K562 (cell line): ENCODE results near the gene CHD8. TPM values are rescaled to one million over a fixed set of nuclear protein-coding genes. Genes with fewer than 3 reads are reported as not detected.

Experiments
- ATAC-seq: fragments of 200-7000 bp; cut with Tn5 transposase; 3 replicates; pipeline ENCODE4 v1.9.1; 2020; ENCODE audit warnings: moderate library complexity
- BruUV-seq: library from RNA; stranded (reverse); fragments of 400-500 nt; replicated peaks from 2 replicates; lab custom pipeline; 2021; lab: Mats Ljungman, UMichigan
- CTCF ChIA-PET: fragments of 300-600 bp; formaldehyde crosslinking; extraction: SDS; loops from one replicate; lab custom pipeline; 2021; ENCODE audit warnings: low intra/inter-chr PET ratio; lab: Yijun Ruan, JAX
- POLR2A ChIA-PET: fragments of 300-600, 350-650 bp; sonication (Branson Sonifier 250); formaldehyde crosslinking; extraction: SDS; loops from one replicate; lab custom pipeline; 2021; ENCODE audit warnings: antibody characterized with exemption, inconsistent platforms; lab: Yijun Ruan, JAX
- DNase-seq, 4 experiments: peaks; one replicate each; pipeline versions ENCODE4 v3.0.0 to v3.0.0-alpha.2; 2011 to 2018; ENCODE audit warnings: low spot score in 3 of 4, mixed read lengths in 3 of 4; ENCODE audit errors: extremely low read depth in 1 of 4
- FAIRE-seq: peaks from 2 replicates; lab custom pipeline; 2011; peaks lifted over from hg19 to GRCh38; lab: Jason Lieb, UNC
- H2AFZ ChIP-seq: 2 replicates; pipeline ENCODE4 v1.6.0; 2011; ENCODE audit warnings: low read depth, low read length, control low read depth, inconsistent platforms
- H3K27ac ChIP-seq: fragments of 200-600 bp; 3 replicates; pipeline ENCODE4 v1.8.0; 2011; ENCODE audit warnings: low read depth, mild to moderate bottlenecking, control low read depth, inconsistent platforms, low read length, moderate library complexity, mixed read lengths; ENCODE audit errors: extremely low read depth
- H3K27me3 ChIP-seq, 2 experiments: fragments of 300-600 bp in 1 of 2; 2 replicates in 1 of 2; 3 replicates in 1 of 2; pipeline versions ENCODE4 v1.6.0 to v1.8.0; 2011; ENCODE audit warnings: inconsistent platforms in 2 of 2, low read length in 2 of 2, mild to moderate bottlenecking in 1 of 2, mixed read lengths in 1 of 2, moderate library complexity in 1 of 2; ENCODE audit not compliant: control insufficient read depth in 2 of 2, insufficient read depth in 2 of 2
- H3K36me3 ChIP-seq: fragments of 300-600 bp; 3 replicates; pipeline ENCODE4 v1.8.0; 2011; ENCODE audit warnings: mild to moderate bottlenecking, low read length, inconsistent platforms; ENCODE audit not compliant: control insufficient read depth, insufficient read depth
- H3K4me1 ChIP-seq, 2 experiments: fragments of 200-600 bp in 1 of 2; replicated peaks in 1 of 2; 2 replicates in 1 of 2; 3 replicates in 1 of 2; pipeline versions ENCODE4 v1.5.1 to v1.8.0; 2011; ENCODE audit warnings: inconsistent platforms in 2 of 2, low read length in 2 of 2, mild to moderate bottlenecking in 1 of 2, mixed read lengths in 1 of 2, moderate library complexity in 1 of 2; ENCODE audit not compliant: control insufficient read depth in 2 of 2, insufficient read depth in 2 of 2
- H3K4me2 ChIP-seq: 2 replicates; pipeline ENCODE4 v1.6.1; 2011; ENCODE audit warnings: low read length, control low read depth, inconsistent platforms, mixed read lengths; ENCODE audit not compliant: insufficient read depth
- H3K4me3 ChIP-seq: fragments of 200-600 bp; sonication (generic), shearing (Covaris generic); 2 replicates; pipeline ENCODE4 v1.5.1; 2016; ENCODE audit warnings: control low read depth, inconsistent platforms
- H3K79me2 ChIP-seq: fragments of 200-600 bp; 3 replicates; pipeline ENCODE4 v1.8.0; 2011; ENCODE audit warnings: low read length, inconsistent platforms; ENCODE audit not compliant: control insufficient read depth, insufficient read depth
- H3K9ac ChIP-seq, 2 experiments: 2 replicates each; pipeline versions ENCODE4 v1.6.0 to v1.6.1; 2011; ENCODE audit warnings: low read depth in 2 of 2, low read length in 2 of 2, control low read depth in 1 of 2, inconsistent platforms in 1 of 2, mild to moderate bottlenecking in 1 of 2, mixed read lengths in 1 of 2; ENCODE audit not compliant: insufficient read depth in 1 of 2
- H3K9me1 ChIP-seq: one replicate; pipeline ENCODE4 v1.6.0; 2011; ENCODE audit warnings: inconsistent platforms, mild to moderate bottlenecking, low read length, moderate library complexity; ENCODE audit not compliant: control insufficient read depth, insufficient read depth
- H3K9me3 ChIP-seq: replicated peaks from 2 replicates; pipeline ENCODE4 v1.5.1; 2011; ENCODE audit warnings: low read depth, low read length, inconsistent platforms; ENCODE audit not compliant: control insufficient read depth, insufficient read depth
- H4K20me1 ChIP-seq: replicated peaks from 2 replicates; pipeline ENCODE4 v1.6.1; 2011; ENCODE audit warnings: low read length, inconsistent platforms, mixed read lengths; ENCODE audit not compliant: control insufficient read depth, insufficient read depth
- BRD9 ChIP-seq: fragments of 450-650 bp; IDR thresholded peaks from 2 replicates; pipeline ENCODE4 v1.6.1; 2018; ENCODE audit warnings: low read depth; ENCODE audit not compliant: partially characterized antibody
- ETV1 ChIP-seq: fragments of 450-650 bp; conservative IDR thresholded peaks from 2 replicates; pipeline ENCODE4 v1.6.1; 2016; ENCODE audit warnings: missing genetic modification characterization, control low read depth, low read depth, missing compliant biosample characterization
- NR1H2 ChIP-seq: sonication (generic); formaldehyde crosslinking; IDR thresholded peaks from 2 replicates; pipeline ENCODE4 v1.4.0; 2020; ENCODE audit warnings: mild to moderate bottlenecking, missing genetic modification reagents
- NR4A1 ChIP-seq, 2 experiments: fragments of 250-450 bp in 1 of 2; fragments of 450-650 bp in 1 of 2; sonication (Bioruptor Pico) in 1 of 2; IDR thresholded peaks; 2 replicates each; pipeline versions ENCODE4 v1.4.0 to v1.6.1; 2016 to 2020; ENCODE audit warnings: mild to moderate bottlenecking in 2 of 2, missing compliant biosample characterization in 1 of 2, missing genetic modification characterization in 1 of 2, moderate library complexity in 1 of 2
- PHF20 ChIP-seq: fragments of 450-650 bp; IDR thresholded peaks from 2 replicates; pipeline ENCODE4 v1.6.1; 2018; ENCODE audit not compliant: partially characterized antibody
- U2AF2 ChIP-seq: fragments of 200-400 bp; formaldehyde crosslinking; optimal IDR thresholded peaks from 2 replicates; pipeline ENCODE3; 2017; ENCODE audit warnings: low read depth, mild to moderate bottlenecking, low read length
- ZBED1 ChIP-seq: IDR thresholded peaks from 2 replicates; pipeline ENCODE4 v1.6.1; 2014
- ZKSCAN3 ChIP-seq: fragments of 250-450 bp; sonication (Bioruptor Pico); IDR thresholded peaks from 2 replicates; pipeline ENCODE4 v1.4.0; 2020
- WGBS: fragments of 100-300 bp; shearing (Covaris generic); methylation state at CpG from one replicate; pipeline ENCODE4 v1.1.6; 2016; ENCODE audit warnings: low coverage, mixed read lengths; ENCODE audit not compliant: insufficient coverage; ENCODE audit errors: missing lambda C conversion rate; 5-methylcytosine and 5-hydroxymethylcytosine counted together
- in situ Hi-C: fragments of 300-500 bp; cut with MboI; formaldehyde crosslinking; loops from 4 replicates; pipeline ENCODE4 v1.15.0; 2018; ENCODE audit warnings: inconsistent platforms, mixed read lengths
- intact Hi-C: fragments of 100-400 bp; cut with micrococcal nuclease; formaldehyde crosslinking; loops from 2 replicates; pipeline ENCODE4 v1.14.2; 2022
- polyA plus RNA-seq, 8 experiments: library from polyadenylated mRNA; depleted of rRNA in 4 of 8; stranded (reverse) in 5 of 8; unstranded in 3 of 8; fragments of >200 nt; fragmentation: Nextera tagmentation in 2 of 8; fragmentation: Illumina TruSeq in 1 of 8; extraction: Ambion mirVana in 2 of 8; extraction: Trizol in 1 of 8; gene quantifications; 2 replicates each; pipeline versions ENCODE4 v1.2.1 to v1.2.3, GENCODE V29; 2011 to 2014; ENCODE audit warnings: inconsistent platforms in 1 of 8, missing spikeins in 1 of 8
- total RNA-seq, 7 experiments: library from RNA; depleted of rRNA in 6 of 7; stranded (reverse); fragments of >200 nt in 6 of 7; fragmentation: Illumina TruSeq in 2 of 7; extraction: Trizol in 2 of 7; gene quantifications; 2 replicates each; pipeline versions ENCODE4 v1.2.1 to v1.2.3, GENCODE V29; 2011 to 2021; ENCODE audit warnings: low replicate concordance in 1 of 7
- TF ChIP-seq, protein P1 (sequence below): fragments of 450-650 bp; formaldehyde crosslinking; conservative IDR thresholded peaks from 2 replicates; pipeline ENCODE4 v1.4.0; 2022; ENCODE audit warnings: mild to moderate bottlenecking, missing genetic modification characterization
- TF ChIP-seq, protein P2 (sequence below): fragments of 450-650 bp; IDR thresholded peaks from 2 replicates; pipeline ENCODE4 v1.6.1; 2016; ENCODE audit warnings: antibody characterized with exemption

Gene CHD8
- total and polyA plus RNA-seq, 9 of the 15 experiments (the other 6 are each of a cell fraction or from before 2014, with no cell fraction given) = 11.1 to 51.2 (median 32.8) TPM

DNA sequence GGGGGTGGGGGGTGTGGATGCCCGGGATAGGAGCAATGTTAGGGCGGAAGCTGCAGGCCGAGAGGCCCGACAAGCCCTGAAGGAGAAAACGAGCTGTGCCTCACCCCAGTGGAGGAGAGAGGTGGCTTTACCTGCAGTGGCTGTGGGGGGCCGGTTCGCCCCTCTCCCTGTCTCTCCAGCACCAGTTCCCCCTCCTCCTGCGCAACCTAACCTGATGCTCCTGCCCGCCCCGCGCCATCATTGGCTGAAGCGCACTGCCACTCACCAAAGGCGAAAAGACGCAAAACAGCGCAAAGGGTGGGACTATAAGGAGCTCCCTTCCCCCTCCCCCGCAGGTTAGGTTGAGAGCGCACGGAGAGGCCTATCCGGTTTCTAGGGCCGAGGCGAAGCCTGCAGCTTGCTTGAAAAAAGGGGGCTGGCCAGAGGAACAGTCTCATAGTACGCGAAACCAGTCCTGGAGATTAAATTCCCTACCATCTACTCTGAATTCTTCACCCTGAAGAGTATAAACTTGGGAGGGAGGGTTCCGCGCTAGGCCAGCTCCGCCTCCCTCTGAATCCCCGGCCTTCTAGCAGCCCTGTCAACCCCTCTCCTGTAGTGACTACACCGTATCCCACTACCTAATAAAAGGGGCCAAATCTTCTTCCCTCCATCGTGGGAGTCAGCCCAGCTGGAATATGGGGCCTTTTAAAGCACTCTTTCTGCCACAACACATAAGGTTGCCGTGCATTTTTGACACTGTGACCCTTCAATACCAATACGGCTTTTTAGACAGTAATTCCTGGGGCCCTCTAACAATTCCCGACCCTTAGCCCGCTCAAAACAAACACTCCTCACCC lies 18.6 kb downstream of the CHD8 start (continued):
- TF ChIP-seq, protein P1, sequence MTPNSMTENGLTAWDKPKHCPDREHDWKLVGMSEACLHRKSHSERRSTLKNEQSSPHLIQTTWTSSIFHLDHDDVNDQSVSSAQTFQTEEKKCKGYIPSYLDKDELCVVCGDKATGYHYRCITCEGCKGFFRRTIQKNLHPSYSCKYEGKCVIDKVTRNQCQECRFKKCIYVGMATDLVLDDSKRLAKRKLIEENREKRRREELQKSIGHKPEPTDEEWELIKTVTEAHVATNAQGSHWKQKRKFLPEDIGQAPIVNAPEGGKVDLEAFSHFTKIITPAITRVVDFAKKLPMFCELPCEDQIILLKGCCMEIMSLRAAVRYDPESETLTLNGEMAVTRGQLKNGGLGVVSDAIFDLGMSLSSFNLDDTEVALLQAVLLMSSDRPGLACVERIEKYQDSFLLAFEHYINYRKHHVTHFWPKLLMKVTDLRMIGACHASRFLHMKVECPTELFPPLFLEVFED (CRISPR knock-in tag) = 0 out of 2 replicates have a peak, but pooled peaks have one; percentile 66
- no peak for TF ChIP-seq ZKSCAN3 (CRISPR knock-in tag)

DNA sequence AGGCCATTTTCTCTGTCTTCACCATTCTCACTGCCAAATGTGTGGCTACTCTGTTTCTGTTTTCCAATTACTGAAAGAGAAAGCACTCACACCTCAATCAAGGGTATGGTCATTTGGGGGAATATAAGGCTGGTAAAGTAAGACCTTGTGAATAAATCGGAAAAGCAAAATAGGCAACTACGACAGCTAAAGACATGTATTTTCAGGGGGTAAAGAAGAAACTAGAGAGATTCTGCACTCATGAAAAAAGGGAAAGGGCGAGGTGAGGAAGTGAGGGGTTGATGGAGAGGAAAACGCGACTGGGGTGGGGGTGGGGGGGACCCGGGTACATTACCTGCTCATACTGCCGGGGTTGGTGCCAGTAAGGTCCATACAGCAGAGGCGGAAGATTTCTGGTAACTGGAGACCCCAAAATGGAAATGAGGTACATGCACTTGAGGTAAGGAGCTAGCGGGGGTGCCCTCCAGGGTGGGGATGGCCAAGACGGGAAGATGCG lies 19.3 kb downstream of the CHD8 start:
- 0% methylated on average over 2 of the region's 11 CpGs for WGBS
- Histone ChIP-seq H3K4me1 (peaks cover 4 to 9% of the 10 kb centered on the region in 2 experiments; a peak in 2 of 5 replicates), H3K4me3 (peak overlapping the region; percentile 75), H2AFZ (peak overlapping the region; percentile 70; the same call in 1 of the 2 replicates), H3K9me1 (no peaks in the 10 kb centered on the region), H4K20me1 (no peaks in the 10 kb centered on the region), H3K9ac (peak overlapping the region; percentile 83 to 87; a peak in 3 of 4 replicates), H3K27me3 (no peaks in the 10 kb centered on the region), H3K9me3 (no peaks in the 10 kb centered on the region), H3K79me2 (peaks cover 90% of the 10 kb centered on the region), H3K27ac (peak overlapping the region; percentile 91; the same call in 2 of the 3 replicates), H3K36me3 (peaks cover 7% of the 10 kb centered on the region; the same call in 1 of the 3 replicates), H3K4me2 (peak overlapping the region; percentile 80)
- in situ Hi-C loops = no loop called here
- TF ChIP-seq ETV1 (tag) (no peak), BRD9 (no peak), NR1H2 (CRISPR knock-in tag) (no peak), U2AF2 (no peak), ZBED1 (no peak), NR4A1 (CRISPR knock-in tag; IDR thresholded peaks at IDR 0.05) (no peak), NR4A1 (tag; IDR thresholded peaks at IDR 0.05) (no peak), PHF20 (no peak)
- TF ChIP-seq, protein P2, sequence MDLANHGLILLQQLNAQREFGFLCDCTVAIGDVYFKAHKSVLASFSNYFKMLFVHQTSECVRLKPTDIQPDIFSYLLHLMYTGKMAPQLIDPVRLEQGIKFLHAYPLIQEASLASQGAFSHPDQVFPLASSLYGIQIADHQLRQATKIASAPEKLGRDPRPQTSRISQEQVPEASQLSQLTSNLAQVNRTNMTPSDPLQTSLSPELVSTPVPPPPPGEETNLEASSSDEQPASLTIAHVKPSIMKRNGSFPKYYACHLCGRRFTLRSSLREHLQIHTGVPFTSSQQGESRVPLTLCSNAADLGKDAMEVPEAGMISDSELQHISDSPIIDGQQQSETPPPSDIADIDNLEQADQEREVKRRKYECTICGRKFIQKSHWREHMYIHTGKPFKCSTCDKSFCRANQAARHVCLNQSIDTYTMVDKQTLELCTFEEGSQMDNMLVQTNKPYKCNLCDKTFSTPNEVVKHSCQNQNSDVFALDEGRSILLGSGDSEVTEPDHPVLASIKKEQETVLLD = no peak
- BruUV-seq = no TSS peak
- CTCF ChIA-PET = no interaction called here
- FAIRE-seq = no peak
- POLR2A ChIA-PET = interaction anchor here (0.6 to 1.8 kb wide), 10 partner anchors 9 to 122 kb away, joined by 3 to 8 read pairs (median 4); partner anchors contain the start of genes CHD8, RAB2B and TOX4
- intact Hi-C loops = loop anchor here (1.0 kb wide), 1 partner anchor 20 kb away; the partner anchor contains the start of gene CHD8
- ATAC-seq = no peak
- no peak for DNase-seq
